GM23338 (cell line): Measurements from ENCODE around the gene LNPEP. TPM values are rescaled to one million over a fixed set of nuclear protein-coding genes. Genes with fewer than 3 reads are reported as not detected.

ENCODE experiments used
- ATAC-seq: fragments of 200-7000 bp; cut with Tn5 transposase; 3 replicates; pipeline ENCODE4 v1.9.1; 2020
- DNase-seq: peaks from one replicate; pipeline ENCODE4 v3.0.0-alpha.2; 2015; ENCODE audit warnings: low spot score
- H2AFZ ChIP-seq: fragments of 200-600 bp; sonication (generic); 2 replicates; pipeline ENCODE4 v1.8.0; 2016; ENCODE audit warnings: antibody characterized with exemption, mild to moderate bottlenecking, moderate library complexity
- H3F3A ChIP-seq: fragments of 200-600 bp; sonication (generic); replicated peaks from 2 replicates; pipeline ENCODE4 v1.8.0; 2017; ENCODE audit warnings: antibody characterized with exemption, mixed run types, low read depth
- H3K27ac ChIP-seq: fragments of 200-600 bp; sonication (generic); 2 replicates; pipeline ENCODE4 v1.6.1; 2016; ENCODE audit warnings: low read depth
- H3K27me3 ChIP-seq: fragments of 200-600 bp; sonication (generic); 2 replicates; pipeline ENCODE4 v1.8.0; 2016; ENCODE audit warnings: mild to moderate bottlenecking, mixed run types, moderate library complexity; ENCODE audit not compliant: insufficient read depth
- H3K36me3 ChIP-seq: fragments of 200-600 bp; sonication (generic); 2 replicates; pipeline ENCODE4 v1.8.0; 2016; ENCODE audit warnings: mild to moderate bottlenecking; ENCODE audit not compliant: insufficient read depth
- H3K4me1 ChIP-seq: fragments of 200-600 bp; sonication (generic); 2 replicates; pipeline ENCODE4 v1.8.0; 2016; ENCODE audit warnings: mild to moderate bottlenecking, moderate library complexity; ENCODE audit not compliant: insufficient read depth
- H3K4me2 ChIP-seq: fragments of 200-600 bp; sonication (generic); 2 replicates; pipeline ENCODE4 v1.7.1; 2017; ENCODE audit warnings: mixed run types
- H3K4me3 ChIP-seq: fragments of 200-600 bp; sonication (generic); 2 replicates; pipeline ENCODE4 v1.6.1; 2016; ENCODE audit warnings: mixed run types
- H3K79me2 ChIP-seq: fragments of 200-600 bp; sonication (generic); replicated peaks from 2 replicates; pipeline ENCODE4 v1.8.0; 2017; ENCODE audit warnings: mild to moderate bottlenecking; ENCODE audit not compliant: insufficient read depth
- H3K9me2 ChIP-seq: fragments of 200-600 bp; sonication (generic); 2 replicates; pipeline ENCODE4 v1.8.0; 2017; ENCODE audit not compliant: insufficient read depth
- H4K20me1 ChIP-seq: fragments of 200-600 bp; sonication (generic); replicated peaks from 2 replicates; pipeline ENCODE4 v1.8.0; 2017; ENCODE audit warnings: mild to moderate bottlenecking; ENCODE audit not compliant: insufficient read depth
- H3K27ac Mint-ChIP-seq: 2 replicates; pipeline ENCODE4 v1.8.0; 2020; ENCODE audit warnings: inconsistent platforms, mild to moderate bottlenecking, moderate library complexity, mixed read lengths
- H3K27me3 Mint-ChIP-seq: 3 replicates; pipeline ENCODE4 v1.8.0; 2022; ENCODE audit warnings: low read depth, mild to moderate bottlenecking, moderate library complexity, mixed read lengths, inconsistent platforms; ENCODE audit not compliant: insufficient read depth, poor library complexity
- H3K36me3 Mint-ChIP-seq: 3 replicates; pipeline ENCODE4 v1.8.0; 2021; ENCODE audit warnings: low read depth, mild to moderate bottlenecking, inconsistent platforms, moderate library complexity, mixed read lengths
- H3K4me1 Mint-ChIP-seq: 3 replicates; pipeline ENCODE4 v1.8.0; 2020; ENCODE audit warnings: mild to moderate bottlenecking, inconsistent platforms, mixed read lengths
- H3K4me3 Mint-ChIP-seq: 3 replicates; pipeline ENCODE4 v1.8.0; 2021; ENCODE audit warnings: moderate library complexity, mild to moderate bottlenecking, inconsistent platforms, mixed read lengths
- H3K9me3 Mint-ChIP-seq: 3 replicates; pipeline ENCODE4 v1.8.0; 2020; ENCODE audit warnings: moderate library complexity, mild to moderate bottlenecking, inconsistent platforms, mixed read lengths
- EZH2phosphoT487 ChIP-seq: fragments of 200-600 bp; sonication (generic); IDR thresholded peaks from one replicate; pipeline ENCODE4 v1.8.1; 2018; ENCODE audit warnings: antibody characterized with exemption; ENCODE audit not compliant: unreplicated experiment
- JUNB ChIP-seq: IDR thresholded peaks from one replicate; pipeline ENCODE4 v1.6.1; 2016; ENCODE audit warnings: antibody characterized with exemption; ENCODE audit not compliant: unreplicated experiment
- ZNF114 ChIP-seq: fragments of 250-450 bp; sonication (Bioruptor Pico); IDR thresholded peaks from 2 replicates; pipeline ENCODE4 v1.5.0; 2020; ENCODE audit warnings: mild to moderate bottlenecking, moderate library complexity
- polyA plus RNA-seq: library from polyadenylated mRNA; unstranded; fragments of >200 nt; fragmentation: Nextera tagmentation; extraction: Ambion mirVana; gene quantifications from 2 replicates; pipeline ENCODE4 v1.2.1, GENCODE V29; 2016
- total RNA-seq: library from RNA; depleted of rRNA; stranded (reverse); fragments of >200 nt; shearing (Covaris generic); gene quantifications from 2 replicates; pipeline ENCODE4 v1.2.3, GENCODE V29; 2014
- TF ChIP-seq, protein P1 (sequence below): IDR thresholded peaks from 2 replicates; pipeline ENCODE4 v1.6.1; 2016; ENCODE audit warnings: antibody characterized with exemption
- TF ChIP-seq, protein P2 (sequence below), 2 experiments: fragments of 200-600 bp in 1 of 2; sonication (generic) in 1 of 2; conservative IDR thresholded peaks; 2 replicates each; pipeline versions ENCODE4 v1.5.1 to v1.6.1; 2016 to 2017; ENCODE audit warnings: antibody characterized with exemption in 2 of 2, low read depth in 2 of 2, mild to moderate bottlenecking in 2 of 2, moderate library complexity in 1 of 2
- TF ChIP-seq, protein P3 (sequence below): fragments of 250-450 bp; sonication (Bioruptor Pico); IDR thresholded peaks from 2 replicates; pipeline ENCODE4 v1.5.0; 2020; ENCODE audit warnings: mild to moderate bottlenecking, moderate library complexity
- TF ChIP-seq, protein P4 (sequence below): IDR thresholded peaks from one replicate; pipeline ENCODE4 v1.6.1; 2018; ENCODE audit warnings: antibody characterized with exemption; ENCODE audit not compliant: unreplicated experiment

The LNPEP gene
- total and polyA plus RNA-seq, 2 experiments from 2014 or later, result 1.2 to 8.3 TPM

DNA sequence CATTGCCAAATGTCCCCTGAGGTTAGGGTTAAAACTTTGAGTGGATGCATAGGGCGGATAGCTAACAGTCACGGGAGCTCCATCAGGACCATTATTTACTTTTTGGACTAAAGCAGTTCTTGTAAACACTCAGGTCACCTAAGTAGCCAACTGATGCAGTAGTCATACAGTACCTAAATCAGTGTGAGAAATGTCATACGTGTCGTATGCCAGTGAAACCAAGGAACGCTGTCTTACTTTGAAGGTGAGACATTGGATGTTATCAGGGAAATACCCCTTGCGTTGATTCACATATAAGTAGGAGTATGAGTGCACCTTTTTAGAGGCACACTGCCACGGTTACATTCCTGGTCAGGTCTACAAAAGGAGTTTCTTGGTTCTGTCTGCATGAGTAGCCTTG, 101.9 kb downstream of the LNPEP start:
- DNase-seq, result no peak
- Mint-ChIP-seq H3K4me3 (no peak overlapping the region), H3K27me3 (no peaks in the 10 kb centered on the region), H3K27ac (no peak overlapping the region), H3K36me3 (no peaks in the 10 kb centered on the region), H3K4me1 (peaks cover 7% of the 10 kb centered on the region), H3K9me3 (no peaks in the 10 kb centered on the region)
- H3K27me3 ChIP-seq, result no peaks in the 10 kb centered on the region
- no peaks in the 10 kb centered on the region for H3K79me2 ChIP-seq
- no peak overlapping the region for H3K4me2 ChIP-seq
- no peaks in the 10 kb centered on the region for H3K9me2 ChIP-seq
- H3K36me3 ChIP-seq, result no peaks in the 10 kb centered on the region
- no peak overlapping the region for H3K4me3 ChIP-seq
- TF ChIP-seq, protein P1, sequence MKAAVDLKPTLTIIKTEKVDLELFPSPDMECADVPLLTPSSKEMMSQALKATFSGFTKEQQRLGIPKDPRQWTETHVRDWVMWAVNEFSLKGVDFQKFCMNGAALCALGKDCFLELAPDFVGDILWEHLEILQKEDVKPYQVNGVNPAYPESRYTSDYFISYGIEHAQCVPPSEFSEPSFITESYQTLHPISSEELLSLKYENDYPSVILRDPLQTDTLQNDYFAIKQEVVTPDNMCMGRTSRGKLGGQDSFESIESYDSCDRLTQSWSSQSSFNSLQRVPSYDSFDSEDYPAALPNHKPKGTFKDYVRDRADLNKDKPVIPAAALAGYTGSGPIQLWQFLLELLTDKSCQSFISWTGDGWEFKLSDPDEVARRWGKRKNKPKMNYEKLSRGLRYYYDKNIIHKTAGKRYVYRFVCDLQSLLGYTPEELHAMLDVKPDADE, result no peak
- TF ChIP-seq, protein P2, sequence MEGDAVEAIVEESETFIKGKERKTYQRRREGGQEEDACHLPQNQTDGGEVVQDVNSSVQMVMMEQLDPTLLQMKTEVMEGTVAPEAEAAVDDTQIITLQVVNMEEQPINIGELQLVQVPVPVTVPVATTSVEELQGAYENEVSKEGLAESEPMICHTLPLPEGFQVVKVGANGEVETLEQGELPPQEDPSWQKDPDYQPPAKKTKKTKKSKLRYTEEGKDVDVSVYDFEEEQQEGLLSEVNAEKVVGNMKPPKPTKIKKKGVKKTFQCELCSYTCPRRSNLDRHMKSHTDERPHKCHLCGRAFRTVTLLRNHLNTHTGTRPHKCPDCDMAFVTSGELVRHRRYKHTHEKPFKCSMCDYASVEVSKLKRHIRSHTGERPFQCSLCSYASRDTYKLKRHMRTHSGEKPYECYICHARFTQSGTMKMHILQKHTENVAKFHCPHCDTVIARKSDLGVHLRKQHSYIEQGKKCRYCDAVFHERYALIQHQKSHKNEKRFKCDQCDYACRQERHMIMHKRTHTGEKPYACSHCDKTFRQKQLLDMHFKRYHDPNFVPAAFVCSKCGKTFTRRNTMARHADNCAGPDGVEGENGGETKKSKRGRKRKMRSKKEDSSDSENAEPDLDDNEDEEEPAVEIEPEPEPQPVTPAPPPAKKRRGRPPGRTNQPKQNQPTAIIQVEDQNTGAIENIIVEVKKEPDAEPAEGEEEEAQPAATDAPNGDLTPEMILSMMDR (conservative IDR thresholded peaks at IDR 0.05; ENCODE audit: low read depth in 2 of 2), result no peak
- TF ChIP-seq ZNF114 (CRISPR knock-in tag) (no peak), EZH2phosphoT487 (no peak), JUNB (no peak)
- TF ChIP-seq, protein P3, sequence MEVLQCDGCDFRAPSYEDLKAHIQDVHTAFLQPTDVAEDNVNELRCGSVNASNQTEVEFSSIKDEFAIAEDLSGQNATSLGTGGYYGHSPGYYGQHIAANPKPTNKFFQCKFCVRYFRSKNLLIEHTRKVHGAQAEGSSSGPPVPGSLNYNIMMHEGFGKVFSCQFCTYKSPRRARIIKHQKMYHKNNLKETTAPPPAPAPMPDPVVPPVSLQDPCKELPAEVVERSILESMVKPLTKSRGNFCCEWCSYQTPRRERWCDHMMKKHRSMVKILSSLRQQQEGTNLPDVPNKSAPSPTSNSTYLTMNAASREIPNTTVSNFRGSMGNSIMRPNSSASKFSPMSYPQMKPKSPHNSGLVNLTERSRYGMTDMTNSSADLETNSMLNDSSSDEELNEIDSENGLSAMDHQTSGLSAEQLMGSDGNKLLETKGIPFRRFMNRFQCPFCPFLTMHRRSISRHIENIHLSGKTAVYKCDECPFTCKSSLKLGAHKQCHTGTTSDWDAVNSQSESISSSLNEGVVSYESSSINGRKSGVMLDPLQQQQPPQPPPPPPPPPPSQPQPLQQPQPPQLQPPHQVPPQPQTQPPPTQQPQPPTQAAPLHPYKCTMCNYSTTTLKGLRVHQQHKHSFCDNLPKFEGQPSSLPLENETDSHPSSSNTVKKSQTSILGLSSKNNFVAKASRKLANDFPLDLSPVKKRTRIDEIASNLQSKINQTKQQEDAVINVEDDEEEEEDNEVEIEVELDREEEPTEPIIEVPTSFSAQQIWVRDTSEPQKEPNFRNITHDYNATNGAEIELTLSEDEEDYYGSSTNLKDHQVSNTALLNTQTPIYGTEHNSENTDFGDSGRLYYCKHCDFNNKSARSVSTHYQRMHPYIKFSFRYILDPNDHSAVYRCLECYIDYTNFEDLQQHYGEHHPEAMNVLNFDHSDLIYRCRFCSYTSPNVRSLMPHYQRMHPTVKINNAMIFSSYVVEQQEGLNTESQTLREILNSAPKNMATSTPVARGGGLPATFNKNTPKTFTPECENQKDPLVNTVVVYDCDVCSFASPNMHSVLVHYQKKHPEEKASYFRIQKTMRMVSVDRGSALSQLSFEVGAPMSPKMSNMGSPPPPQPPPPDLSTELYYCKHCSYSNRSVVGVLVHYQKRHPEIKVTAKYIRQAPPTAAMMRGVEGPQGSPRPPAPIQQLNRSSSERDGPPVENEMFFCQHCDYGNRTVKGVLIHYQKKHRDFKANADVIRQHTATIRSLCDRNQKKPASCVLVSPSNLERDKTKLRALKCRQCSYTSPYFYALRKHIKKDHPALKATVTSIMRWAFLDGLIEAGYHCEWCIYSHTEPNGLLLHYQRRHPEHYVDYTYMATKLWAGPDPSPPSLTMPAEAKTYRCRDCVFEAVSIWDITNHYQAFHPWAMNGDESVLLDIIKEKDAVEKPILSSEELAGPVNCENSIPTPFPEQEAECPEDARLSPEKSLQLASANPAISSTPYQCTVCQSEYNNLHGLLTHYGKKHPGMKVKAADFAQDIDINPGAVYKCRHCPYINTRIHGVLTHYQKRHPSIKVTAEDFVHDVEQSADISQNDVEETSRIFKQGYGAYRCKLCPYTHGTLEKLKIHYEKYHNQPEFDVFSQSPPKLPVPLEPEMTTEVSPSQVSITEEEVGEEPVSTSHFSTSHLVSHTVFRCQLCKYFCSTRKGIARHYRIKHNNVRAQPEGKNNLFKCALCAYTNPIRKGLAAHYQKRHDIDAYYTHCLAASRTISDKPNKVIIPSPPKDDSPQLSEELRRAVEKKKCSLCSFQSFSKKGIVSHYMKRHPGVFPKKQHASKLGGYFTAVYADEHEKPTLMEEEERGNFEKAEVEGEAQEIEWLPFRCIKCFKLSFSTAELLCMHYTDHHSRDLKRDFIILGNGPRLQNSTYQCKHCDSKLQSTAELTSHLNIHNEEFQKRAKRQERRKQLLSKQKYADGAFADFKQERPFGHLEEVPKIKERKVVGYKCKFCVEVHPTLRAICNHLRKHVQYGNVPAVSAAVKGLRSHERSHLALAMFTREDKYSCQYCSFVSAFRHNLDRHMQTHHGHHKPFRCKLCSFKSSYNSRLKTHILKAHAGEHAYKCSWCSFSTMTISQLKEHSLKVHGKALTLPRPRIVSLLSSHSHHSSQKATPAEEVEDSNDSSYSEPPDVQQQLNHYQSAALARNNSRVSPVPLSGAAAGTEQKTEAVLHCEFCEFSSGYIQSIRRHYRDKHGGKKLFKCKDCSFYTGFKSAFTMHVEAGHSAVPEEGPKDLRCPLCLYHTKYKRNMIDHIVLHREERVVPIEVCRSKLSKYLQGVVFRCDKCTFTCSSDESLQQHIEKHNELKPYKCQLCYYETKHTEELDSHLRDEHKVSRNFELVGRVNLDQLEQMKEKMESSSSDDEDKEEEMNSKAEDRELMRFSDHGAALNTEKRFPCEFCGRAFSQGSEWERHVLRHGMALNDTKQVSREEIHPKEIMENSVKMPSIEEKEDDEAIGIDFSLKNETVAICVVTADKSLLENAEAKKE, result no peak
- TF ChIP-seq, protein P4, sequence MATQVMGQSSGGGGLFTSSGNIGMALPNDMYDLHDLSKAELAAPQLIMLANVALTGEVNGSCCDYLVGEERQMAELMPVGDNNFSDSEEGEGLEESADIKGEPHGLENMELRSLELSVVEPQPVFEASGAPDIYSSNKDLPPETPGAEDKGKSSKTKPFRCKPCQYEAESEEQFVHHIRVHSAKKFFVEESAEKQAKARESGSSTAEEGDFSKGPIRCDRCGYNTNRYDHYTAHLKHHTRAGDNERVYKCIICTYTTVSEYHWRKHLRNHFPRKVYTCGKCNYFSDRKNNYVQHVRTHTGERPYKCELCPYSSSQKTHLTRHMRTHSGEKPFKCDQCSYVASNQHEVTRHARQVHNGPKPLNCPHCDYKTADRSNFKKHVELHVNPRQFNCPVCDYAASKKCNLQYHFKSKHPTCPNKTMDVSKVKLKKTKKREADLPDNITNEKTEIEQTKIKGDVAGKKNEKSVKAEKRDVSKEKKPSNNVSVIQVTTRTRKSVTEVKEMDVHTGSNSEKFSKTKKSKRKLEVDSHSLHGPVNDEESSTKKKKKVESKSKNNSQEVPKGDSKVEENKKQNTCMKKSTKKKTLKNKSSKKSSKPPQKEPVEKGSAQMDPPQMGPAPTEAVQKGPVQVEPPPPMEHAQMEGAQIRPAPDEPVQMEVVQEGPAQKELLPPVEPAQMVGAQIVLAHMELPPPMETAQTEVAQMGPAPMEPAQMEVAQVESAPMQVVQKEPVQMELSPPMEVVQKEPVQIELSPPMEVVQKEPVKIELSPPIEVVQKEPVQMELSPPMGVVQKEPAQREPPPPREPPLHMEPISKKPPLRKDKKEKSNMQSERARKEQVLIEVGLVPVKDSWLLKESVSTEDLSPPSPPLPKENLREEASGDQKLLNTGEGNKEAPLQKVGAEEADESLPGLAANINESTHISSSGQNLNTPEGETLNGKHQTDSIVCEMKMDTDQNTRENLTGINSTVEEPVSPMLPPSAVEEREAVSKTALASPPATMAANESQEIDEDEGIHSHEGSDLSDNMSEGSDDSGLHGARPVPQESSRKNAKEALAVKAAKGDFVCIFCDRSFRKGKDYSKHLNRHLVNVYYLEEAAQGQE, result no peak
- peaks cover 18% of the 10 kb centered on the region for H3K4me1 ChIP-seq
- H3F3A ChIP-seq, result no peaks in the 10 kb centered on the region
- no peak for ATAC-seq
- H2AFZ ChIP-seq, result no peak overlapping the region
- H4K20me1 ChIP-seq, result no peaks in the 10 kb centered on the region
- no peak overlapping the region for H3K27ac ChIP-seq
